ENCODE results near the gene OXSR1.
"Not testable (repeated sequence)": the region's sequence is repeated elsewhere in the genome, so short reads cannot be mapped to it uniquely, and the experiment has no call there.

Gene OXSR1

GRCh38 chr3:38276081-38276916, 111.0 kb downstream of the OXSR1 start:
- no peak for DNase-seq

- no peak for DNase-seq
These were observed 111.7 kb downstream of the OXSR1 start for GRCh38 chr3:38276917-38277630.

- no peak for DNase-seq
These were observed 113.5 kb downstream of the OXSR1 start for GRCh38 chr3:38278841-38279240.

- peak; percentile 4 for DNase-seq
These were observed 116.8 kb downstream of the OXSR1 start, which contains the start of gene SLC22A14 for GRCh38 chr3:38281895-38282686. Gene SLC22A14, plus strand, starts transcription at chr3:38282294. Its CDS starts 23,733 bp downstream, at chr3:38306027.

GRCh38 chr3:38283810-38284755, 118.7 kb downstream of the OXSR1 start:
- DNase-seq = no peak

- DNase-seq = no peak
These were observed 119.4 kb downstream of the OXSR1 start for GRCh38 chr3:38284756-38285150.

- not testable (repeated sequence) for DNase-seq
These were observed 124.2 kb downstream of the OXSR1 start for GRCh38 chr3:38289286-38290217.

- DNase-seq = not testable (repeated sequence)
These were observed 131.7 kb downstream of the OXSR1 start for GRCh38 chr3:38297053-38297452.

GRCh38 chr3:38297537-38297936, 132.2 kb downstream of the OXSR1 start:
- DNase-seq = no peak

GRCh38 chr3:38297947-38298711, 132.8 kb downstream of the OXSR1 start:
- peak; percentile 14 for DNase-seq

All from NCI-H82 (cell line).